ENCODE results near the gene DHRS7C.

- TF ChIP-seq CTCF (IDR thresholded peaks at IDR 0.05; ENCODE audit: poor library complexity, severe bottlenecking) = no peak
- TF ChIP-seq REST (IDR thresholded peaks at IDR 0.05; ENCODE audit: borderline replicate concordance) = no peak
- no peak for TF ChIP-seq TAF1 (IDR thresholded peaks at IDR 0.05; ENCODE audit: low read depth)
- TF ChIP-seq RAD21 (conservative IDR thresholded peaks at IDR 0.05) = no peak
- no peak for TF ChIP-seq POLR2AphosphoS5 (IDR thresholded peaks at IDR 0.05)
- TF ChIP-seq EP300 (conservative IDR thresholded peaks at IDR 0.05; ENCODE audit: poor library complexity, severe bottlenecking) = no peak
- TF ChIP-seq EZH2 (IDR thresholded peaks at IDR 0.05; ENCODE audit: borderline replicate concordance, insufficient read depth, low read length, poor library complexity, severe bottlenecking) = no peak
Observed at GRCh38 chr17:9824797-9825338, 33.5 kb upstream of the DHRS7C start.
